Daoy (cell line): ENCODE results near the gene TMPRSS7. TPM values are rescaled to one million over a fixed set of nuclear protein-coding genes. Genes with fewer than 3 reads are reported as not detected.
"Not testable (repeated sequence)": the region's sequence is repeated elsewhere in the genome, so short reads cannot be mapped to it uniquely, and the experiment has no call there.

ENCODE experiments used
- DNase-seq: peaks from one replicate; pipeline ENCODE4 v3.0.0-alpha.2; 2015; ENCODE audit warnings: low read depth
- total RNA-seq: library from RNA; depleted of rRNA; stranded (reverse); fragments of >200 nt; shearing (Covaris generic); gene quantifications from 2 replicates; pipeline ENCODE4 v1.2.3, GENCODE V29; 2014

The TMPRSS7 gene
- total RNA-seq, 1 experiment from 2014 or later: not detected

DNA sequence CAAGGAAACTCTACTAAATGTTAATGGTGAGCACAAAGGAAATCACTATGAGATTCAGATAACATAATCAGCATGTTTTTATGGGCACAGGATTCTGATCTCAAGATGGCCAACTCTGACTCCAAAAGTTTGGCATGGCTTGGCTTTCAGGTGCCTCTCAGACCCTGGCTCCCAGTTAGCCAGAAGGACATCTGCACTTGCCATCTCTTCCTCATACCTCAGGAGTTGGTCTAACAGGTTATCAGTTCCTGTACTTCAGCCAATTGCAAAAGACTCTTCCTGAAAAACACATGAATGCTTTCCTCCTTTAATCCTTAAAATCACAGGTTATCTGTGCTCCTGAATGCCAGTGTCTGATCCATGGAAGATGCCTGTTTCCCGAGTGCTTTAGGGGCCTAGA, 25.0 kb downstream of the TMPRSS7 start:
- DNase-seq: no peak

DNA sequence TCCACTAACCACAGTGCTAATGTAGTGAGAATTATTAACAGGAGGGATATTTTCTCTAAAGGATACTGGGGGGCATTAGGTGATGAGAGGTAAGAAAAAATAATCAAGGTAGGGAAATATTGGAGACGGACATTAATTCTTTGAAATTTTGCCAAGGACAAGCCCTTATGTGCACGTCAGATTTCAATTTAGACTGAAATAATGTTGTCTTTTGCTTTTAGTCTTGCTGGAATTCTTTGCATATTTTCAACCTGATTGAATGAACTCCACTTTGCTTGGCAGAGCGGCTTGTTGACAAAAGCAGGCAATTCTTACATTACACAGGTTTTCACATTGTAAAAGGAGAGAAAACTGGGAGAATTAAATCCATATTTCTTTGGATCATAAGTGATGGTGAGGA, 26.6 kb downstream of the TMPRSS7 start:
- DNase-seq: no peak

DNA sequence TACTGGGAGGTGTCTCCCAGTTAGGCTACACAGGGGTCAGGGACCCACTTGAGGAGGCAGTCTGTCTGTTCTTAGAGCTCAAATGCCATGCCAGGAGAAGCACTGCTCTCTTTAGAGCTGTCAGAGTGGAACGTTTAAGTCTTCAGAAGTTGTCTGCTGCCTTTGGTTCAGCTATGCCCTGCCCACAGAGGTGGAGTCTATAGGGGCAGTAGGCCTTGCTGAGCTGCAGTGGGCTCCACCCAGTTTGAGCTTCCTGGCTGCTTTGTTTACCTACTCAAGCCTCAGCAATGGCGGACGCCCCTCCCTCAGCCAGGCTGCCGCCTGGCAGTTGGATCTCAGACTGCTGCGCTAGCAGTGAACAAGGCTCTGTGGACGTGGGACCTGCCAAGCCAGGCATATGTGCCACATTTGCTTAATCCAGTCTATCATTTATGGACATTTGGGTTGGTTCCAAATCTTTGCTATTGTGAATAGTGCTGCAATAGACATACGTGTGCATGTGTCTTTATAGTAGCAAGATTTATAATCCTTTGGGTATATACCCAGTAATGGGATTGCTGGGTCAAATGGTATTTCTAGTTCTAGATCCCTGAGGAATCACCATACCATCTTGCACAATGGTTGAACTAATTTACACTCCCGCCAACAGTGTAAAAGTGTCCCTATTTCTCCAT, 38.0 kb downstream of the TMPRSS7 start:
- DNase-seq: not testable (repeated sequence)

DNA sequence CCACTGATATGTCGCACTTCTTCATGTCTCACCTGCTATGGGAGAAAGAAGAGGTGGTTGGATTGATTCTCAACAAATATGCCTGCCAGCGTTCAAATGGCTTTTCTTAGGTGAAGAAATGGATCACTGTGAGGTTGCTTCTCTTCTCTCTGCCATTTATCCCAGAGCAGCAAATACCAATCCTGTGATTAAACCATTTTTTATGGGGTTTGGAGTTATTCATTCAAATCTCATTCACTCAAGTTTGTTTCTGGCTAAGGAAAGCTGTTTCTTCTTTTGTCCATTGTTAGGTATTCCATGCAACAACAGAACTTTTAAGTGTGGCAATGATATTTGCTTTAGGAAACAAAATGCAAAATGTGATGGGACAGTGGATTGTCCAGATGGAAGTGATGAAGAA, 39.5 kb downstream of the TMPRSS7 start:
- DNase-seq: no peak

DNA sequence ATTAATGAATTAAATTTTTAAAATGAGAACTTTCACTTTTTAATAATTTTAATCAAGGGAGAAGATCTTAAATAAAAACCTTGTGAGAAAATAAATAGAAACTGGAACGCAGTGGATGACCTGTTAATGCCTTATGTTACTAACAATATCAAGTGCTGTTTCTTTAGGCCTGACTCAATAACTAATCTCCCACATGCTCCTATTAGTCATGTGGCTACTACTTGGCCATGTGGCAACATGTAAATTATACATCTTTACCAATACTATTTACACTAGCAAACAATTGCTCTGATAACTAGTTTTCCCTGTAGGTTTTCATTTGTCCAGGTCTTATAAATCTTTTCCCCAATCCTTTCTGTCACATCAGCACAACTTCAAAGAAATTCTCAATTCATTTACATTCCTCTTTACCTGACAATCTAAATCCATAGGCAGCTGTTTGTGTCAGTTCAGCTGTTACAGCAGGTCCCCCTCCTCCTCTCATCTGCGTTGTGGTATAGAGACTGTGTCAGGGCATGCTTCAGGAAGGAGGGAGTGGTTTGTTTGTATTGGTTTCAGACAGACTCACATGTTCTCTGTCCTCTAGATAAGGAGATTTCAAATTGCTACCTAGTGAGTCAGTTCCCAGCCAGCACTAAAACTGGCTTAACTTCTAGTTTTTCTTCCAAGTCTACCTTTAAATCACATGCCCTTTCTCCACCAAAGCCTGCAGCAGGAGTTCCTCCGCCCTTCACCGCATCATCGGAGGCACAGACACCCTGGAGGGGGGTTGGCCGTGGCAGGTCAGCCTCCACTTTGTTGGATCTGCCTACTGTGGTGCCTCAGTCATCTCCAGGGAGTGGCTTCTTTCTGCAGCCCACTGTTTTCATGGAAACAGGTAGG, 40.3 kb downstream of the TMPRSS7 start:
- peak; percentile 85 for DNase-seq

DNA sequence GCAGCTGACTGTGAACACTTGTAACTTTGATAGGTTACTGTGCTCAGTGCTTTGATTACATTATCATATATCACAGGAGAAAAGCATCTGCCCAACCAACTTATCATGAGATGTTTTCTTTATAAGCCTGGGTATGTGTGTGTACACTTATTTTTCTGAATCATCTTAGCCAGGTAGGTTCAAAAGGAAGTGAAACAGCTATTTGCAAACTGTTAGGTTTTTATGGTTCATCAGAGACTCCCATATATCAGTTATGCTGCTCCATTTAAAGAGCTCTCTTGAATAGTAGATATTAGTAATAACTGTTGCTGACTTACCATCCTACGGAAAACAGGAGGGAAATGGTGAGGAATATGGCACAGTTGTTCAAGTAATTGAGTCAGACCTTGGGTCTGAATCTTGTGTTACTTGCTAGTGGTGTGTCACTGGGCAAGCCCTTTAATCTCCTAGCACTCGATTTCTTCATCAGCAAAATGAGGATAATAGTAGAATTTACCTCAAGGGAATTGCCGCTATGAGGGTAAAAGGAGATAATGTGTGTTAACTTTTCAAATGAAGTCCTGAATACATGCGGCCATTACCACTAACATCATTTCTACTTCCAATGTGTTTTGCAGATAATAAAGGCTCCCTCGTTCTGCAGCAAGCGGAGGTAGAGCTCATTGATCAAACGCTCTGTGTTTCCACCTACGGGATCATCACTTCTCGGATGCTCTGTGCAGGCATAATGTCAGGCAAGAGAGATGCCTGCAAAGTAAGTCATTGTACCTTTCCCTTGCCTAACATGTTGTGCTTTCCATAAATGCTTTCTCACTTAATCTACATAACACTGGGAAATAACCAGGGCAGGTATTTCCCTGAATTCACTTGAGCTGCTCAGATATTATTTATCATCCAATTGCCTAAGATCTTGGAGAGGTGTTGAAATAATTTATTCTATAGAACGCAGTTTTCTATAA, 43.9 kb downstream of the TMPRSS7 start:
- no peak for DNase-seq

DNA sequence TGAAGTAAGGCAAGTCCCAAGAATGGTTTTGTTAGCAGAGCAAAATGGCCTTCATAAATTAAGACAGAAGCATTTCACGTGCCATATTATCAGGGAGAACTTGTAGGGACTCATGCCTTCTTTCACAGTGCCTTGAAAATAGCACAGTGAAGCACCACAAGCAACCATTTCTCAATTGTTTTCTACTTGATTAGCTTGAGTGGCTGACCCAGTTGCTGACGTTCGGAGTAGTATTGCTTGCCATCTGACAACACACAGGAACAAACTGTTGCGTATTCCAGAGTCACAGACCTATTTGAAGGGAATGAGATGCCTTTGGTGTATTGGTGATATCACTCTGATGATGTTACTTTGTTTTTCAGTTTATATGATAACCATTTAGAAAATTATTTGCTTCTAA, 48.7 kb downstream of the TMPRSS7 start:
- DNase-seq: no peak

DNA sequence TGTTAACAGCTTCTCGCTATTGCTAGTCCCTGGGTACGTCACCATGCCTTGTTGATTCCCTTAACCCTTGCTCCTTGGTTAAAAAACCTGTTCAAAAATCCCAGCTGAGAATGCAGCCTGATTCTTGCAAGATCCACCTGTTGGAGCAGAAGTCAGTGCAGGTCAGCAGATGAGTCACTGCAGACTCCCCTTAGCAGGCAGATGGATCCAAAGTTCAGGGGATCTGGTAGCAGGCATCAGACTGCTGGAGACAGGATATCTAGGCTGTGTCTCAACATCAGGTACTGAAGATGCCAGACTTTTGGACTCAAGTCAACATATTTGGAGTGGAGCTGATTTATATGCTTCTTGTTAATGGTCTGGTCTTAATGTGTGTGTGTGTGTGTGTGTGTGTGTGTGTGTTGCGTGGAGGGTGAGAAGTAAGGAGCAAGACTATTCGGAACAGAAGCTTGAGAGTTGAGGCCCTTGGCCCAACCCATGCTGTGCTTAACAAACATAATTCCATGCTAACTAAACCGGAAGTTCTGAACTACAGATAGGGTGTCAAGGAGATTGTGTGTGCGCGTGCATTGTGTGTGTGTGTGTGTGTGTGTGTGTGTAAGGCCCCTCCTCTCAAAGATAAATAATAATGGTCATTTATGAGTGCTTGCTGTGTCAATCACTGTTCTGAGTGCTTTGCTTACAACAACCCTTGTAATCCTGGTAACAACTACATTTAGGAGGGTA, 50.6 kb downstream of the TMPRSS7 start:
- no peak for DNase-seq

DNA sequence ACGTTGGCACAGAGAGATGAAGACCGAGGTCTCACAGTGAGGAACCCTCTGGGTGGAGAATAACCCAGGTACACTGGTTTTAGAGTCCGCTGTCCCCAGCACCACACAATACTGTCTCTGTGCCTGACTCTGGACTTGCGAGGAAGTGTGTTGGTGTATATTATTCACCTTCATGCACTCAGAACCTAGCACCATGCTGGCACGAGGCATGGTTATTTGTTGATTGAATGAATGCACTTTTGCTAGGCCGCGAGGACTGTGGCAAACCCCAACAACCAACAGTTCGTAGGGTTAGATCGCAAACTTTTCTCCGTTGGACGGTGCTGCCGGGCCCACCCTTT, 51.2 kb downstream of the TMPRSS7 start:
- no peak for DNase-seq

DNA sequence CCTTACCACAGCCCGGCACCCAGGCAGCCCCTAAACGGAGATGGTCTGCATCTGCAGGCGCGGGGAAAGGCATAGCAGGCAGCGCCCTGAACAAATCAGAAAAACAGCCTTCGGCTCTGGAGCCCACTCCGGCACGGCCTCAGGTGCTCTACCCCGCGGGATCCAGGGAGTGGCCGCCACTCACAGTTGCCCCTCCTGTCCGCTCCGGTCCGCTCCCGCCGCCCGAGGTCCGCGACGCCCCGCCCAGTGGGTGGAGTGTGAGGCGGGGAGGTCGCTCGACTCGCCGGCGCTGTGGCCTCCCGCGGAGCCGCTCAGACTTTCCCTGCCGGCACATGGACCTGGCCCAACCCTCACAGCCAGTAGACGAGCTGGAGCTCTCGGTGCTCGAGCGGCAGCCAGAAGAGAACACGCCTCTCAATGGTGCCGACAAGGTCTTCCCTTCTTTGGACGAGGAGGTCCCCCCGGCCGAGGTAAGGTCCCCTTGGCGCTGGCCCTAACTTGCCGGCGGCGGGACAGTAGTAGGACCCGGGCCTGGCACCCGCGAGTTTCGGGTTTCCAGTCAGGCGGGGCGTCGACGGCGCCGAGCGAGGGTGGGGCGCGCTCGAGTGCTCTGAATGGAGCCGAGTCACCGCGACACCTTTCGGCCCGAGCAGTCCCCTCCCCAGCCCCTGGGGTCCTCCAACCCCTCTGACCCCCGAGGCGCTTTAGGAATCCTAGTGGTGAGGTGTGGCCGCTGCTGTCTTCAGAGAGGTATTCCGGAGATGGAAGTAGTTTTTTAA, 51.7 kb downstream of the TMPRSS7 start, which contains the start of gene C3orf52:
TSS of gene C3orf52 (plus strand) at position 314 of the 779 bp plus-strand sequence. CDS start at position 333, 19 bp downstream.
- peak; percentile 96 for DNase-seq

DNA sequence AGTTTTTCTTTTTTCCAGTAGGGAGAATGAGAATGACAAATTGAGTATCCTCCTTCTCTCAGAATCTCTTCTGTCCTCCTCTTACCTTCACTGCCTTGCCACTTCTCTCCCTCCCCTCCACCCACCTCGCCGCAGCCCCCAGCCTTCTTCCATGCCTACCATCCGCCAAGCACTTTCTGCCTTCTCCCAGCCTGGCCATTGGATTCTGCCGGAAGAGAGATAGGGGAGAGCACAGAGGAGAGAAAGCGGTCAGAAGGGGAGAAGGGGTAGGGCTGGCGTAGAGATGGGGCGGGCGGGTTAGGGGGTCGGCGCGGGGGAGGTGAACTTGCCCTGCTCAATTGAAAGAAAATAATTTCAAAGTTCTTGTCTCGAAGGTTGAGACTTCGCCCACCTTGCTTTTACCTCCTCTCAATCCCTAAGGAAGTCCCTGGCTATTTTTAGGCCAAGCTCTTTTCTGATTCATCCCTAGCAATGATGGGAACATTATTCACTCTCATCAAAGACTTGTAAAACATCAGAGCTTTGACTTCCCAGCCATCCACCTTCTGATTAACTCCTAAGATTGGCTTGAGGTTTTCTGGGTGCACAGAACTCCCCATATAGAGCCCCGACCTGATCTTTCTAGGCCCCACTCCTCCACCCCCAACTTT, 52.5 kb downstream of the TMPRSS7 start:
- DNase-seq: peak; percentile 59

DNA sequence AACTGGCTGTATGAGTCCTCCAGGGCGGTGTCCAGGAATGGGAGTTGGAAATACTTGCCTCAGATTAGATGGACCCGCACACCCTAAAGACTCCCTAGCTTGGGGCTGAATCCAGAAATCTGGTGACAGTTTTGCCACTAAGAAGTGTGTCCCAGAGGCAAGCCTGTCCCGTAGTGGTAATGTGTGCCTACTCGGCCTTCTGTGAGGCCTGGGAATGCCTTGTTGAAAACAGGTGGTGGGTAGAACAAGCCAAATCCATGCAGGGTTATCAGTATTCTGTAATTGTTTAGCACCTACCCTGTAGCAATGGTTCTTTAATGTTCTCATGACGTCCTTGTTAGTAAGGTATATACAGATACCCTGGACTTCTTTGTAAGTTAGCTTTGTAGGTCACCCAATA, 53.2 kb downstream of the TMPRSS7 start:
- DNase-seq: no peak

DNA sequence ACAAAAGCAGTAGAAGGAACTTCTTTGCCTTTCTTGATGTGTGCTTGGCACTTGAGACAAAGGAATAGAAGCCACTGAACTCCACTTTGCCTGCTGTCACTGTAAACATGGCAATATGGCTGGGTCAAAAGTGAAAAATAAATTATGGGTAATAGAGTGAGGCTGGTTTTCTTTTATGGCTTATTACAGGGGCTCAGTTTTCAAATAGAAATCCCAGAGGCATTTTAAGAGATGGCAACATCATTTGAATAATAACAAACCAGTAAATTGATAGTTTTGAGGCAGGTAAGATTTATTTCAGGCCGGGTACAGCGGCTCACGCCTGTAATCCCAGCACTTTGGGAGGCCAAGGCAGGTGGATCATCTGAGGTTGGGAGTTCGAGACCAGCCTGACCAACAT, 54.4 kb downstream of the TMPRSS7 start:
- DNase-seq: no peak

DNA sequence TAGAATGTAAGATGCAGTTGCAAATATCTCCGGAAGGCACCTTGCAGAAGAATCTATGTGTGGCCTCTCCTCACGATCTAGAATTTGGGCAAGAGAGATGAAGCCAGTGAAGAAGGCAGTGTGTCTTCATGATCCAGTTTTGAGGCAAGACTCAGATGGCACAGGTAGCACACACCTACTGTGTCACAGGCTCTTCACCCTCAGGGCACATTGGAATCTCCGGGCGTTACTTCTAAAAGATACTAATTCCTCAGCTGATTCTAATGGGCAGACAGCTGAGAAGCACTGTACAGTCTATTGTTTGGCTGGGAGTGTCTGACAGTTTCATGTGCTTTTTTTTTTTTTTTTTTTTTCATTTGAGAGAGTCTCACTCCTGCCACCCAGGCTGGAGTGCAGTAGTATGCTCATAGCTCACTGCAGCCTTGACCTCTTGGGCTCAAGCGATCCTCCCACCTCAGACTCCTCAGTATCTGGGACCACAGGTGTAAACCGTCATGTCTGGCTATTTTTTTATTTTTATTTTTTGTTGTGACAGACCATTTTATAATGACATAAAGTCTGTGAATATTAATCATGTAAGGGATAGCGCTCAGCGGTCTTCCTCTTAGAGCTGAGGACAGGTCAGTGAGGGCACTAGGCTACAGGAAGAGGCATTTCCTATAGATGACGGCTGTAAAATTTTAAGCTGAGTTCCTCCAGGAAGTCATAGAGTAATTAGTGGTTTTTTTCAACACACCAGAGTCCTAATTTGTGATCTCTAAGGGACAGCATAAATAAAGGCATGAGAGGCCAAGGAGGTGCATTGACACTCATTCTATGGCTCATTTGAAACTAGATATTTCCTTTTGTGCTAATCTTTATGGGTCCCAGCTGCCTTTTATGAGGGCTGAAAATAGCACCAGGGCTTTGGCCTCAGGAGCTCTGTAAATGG, 55.7 kb downstream of the TMPRSS7 start:
- DNase-seq: peak; percentile 51

DNA sequence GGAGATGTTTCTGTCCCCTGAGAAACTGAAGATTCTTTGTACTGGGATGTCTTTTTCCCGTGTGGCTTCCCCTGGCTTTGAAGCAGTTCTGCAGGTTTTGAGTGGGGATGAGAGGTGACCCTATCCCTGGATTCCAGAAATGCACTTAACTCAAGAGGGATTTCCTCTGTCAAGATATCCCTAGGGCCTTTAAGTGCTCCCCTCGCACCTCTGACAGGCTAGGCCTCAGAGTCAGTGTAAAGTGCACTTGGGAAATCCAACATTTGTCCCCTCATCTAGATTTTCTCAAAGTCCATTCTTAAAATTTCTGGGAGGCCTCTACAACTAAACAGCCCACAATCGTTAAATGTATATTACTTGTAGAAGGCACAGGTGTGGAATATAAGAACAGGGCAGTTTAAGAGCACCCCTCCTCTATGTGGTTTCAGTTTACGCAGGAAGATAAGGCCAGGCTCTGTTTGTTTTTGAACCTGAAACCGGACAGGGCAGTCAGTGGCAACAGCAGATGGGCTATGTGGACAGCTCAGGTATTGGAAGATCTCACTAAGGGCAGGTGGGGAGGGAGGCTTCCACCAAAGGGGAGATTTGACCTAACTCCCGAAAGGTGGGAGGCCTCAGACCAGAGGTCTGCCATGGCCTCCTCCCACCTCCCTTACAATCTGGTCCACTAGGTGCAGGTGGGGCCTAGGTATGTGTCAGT, 56.5 kb downstream of the TMPRSS7 start:
- DNase-seq: no peak

DNA sequence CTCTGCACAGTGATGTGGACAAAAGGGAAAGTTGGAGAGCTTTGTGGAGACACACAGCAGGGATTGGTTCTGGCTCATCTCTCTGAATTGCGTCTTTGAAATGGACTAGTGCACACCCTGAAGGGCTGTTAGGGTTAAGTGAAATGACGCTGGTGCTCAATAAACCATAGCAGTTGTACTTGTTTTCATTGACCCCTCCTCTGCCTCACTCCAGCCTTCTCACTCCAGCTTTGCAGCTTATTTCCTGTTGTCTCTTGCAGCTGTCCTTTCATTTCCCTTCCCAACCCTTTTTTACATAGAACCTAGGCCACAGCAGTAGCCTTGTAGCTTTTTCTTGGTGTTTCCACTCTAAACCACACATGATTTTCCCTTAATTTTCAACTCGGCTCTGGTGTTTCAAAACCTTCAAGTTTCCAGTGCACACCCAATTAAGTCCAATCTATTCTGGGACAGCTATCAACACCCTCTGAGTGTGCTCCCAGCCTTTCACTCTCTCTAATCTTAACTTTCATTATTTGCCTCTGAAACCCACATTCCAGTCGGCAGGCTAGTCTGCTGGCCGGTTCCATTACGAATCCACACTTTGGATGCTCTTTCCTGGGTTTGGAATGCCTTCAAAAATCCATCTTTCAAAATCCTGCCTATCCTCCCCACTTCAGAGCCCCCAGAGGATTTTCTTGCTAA, 58.1 kb downstream of the TMPRSS7 start:
- no peak for DNase-seq

DNA sequence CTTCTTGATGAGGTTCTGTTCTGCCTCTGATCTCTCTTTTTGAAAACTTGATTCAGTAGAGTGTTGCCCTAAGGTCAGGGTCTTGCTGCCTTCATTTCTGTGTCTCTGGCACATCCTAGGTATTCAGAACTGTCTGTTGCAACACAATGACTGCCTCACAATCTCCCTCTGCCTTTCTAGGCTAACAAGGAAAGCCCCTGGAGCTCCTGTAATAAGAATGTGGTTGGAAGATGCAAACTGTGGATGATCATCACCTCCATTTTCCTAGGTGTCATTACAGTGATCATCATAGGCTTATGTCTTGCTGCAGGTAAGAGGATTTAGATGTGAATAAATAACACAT, 58.6 kb downstream of the TMPRSS7 start:
- DNase-seq: no peak

DNA sequence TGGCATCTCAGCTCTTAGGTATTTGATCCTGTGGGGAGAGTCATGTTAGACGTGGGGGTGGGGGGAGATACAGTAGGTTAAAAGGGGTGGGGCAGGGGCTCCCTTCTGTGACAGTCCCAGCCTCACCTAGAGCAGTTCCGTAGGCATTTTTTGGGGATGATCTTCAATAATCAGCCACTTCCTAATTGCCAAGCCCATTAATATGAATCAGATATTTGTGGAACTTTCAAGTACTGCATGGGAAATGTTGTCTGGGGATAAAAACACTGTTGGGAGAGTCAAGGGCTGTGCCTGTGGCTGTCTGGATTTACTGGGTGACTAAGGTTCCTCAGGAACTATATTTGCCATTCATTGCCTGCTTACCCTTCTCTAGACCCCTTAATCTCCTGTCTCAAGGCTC, 61.2 kb downstream of the TMPRSS7 start:
- DNase-seq: no peak
